Measurements from ENCODE around the gene LSS. TPM values are rescaled to one million over a fixed set of nuclear protein-coding genes. Genes with fewer than 3 reads are reported as not detected.

LSS gene
- total and polyA plus RNA-seq, 2 of the 4 experiments (the other 2 are of a cell fraction): 43.4 to 58.1 TPM

- Histone ChIP-seq H3K23ac (ENCODE audit: low read depth, low read length) (no peak overlapping the region), H4K91ac (ENCODE audit: insufficient read depth, low read depth, low read length) (no peak overlapping the region), H3K4ac (ENCODE audit: low read depth, low read length) (no peak overlapping the region), H2BK120ac (ENCODE audit: low read depth, low read length) (no peak overlapping the region), H3K79me1 (ENCODE audit: low read depth in 1 of 2, low read length in 2 of 2) (peaks cover 10 to 37% of the 10 kb centered on the region in 2 experiments), H3K9ac (ENCODE audit: low read depth, low read length) (no peak overlapping the region), H4K20me1 (ENCODE audit: insufficient read depth, low read length) (peaks cover 8% of the 10 kb centered on the region), H3K27me3 (ENCODE audit: control insufficient read depth, insufficient read depth, low read length) (no peaks in the 10 kb centered on the region), H3K4me2 (ENCODE audit: low read depth, low read length) (no peak overlapping the region), H2BK15ac (ENCODE audit: low read depth, low read length) (no peak overlapping the region), H2AK5ac (ENCODE audit: low read depth, low read length) (no peak overlapping the region), H3K14ac (replicated peaks; ENCODE audit: low read depth, low read length) (no peak overlapping the region), H2BK20ac (ENCODE audit: low read depth, low read length) (no peak overlapping the region), H3K27ac (ENCODE audit: insufficient read depth, low read length) (no peak overlapping the region), H2AK9ac (replicated peaks; ENCODE audit: low read depth, low read length, poor library complexity) (no peak overlapping the region), H4K5ac (ENCODE audit: low read depth, low read length) (no peak overlapping the region), H2AFZ (replicated peaks; ENCODE audit: low read length, poor library complexity) (no peak overlapping the region), H3K4me3 (ENCODE audit: insufficient read depth, low read depth, low read length) (no peak overlapping the region), H4K8ac (ENCODE audit: low read depth in 2 of 2, low read length in 2 of 2) (no peak overlapping the region), H3K9me3 (ENCODE audit: control insufficient read depth, insufficient read depth, low read length) (no peaks in the 10 kb centered on the region), H3K4me1 (ENCODE audit: control insufficient read depth, insufficient read depth, low read length) (no peaks in the 10 kb centered on the region), H3K9me1 (ENCODE audit: insufficient read depth, low read length) (0 out of 2 replicates have a peak, but pooled peaks cover 3% of the 10 kb centered on the region), H3K36me3 (ENCODE audit: control insufficient read depth, insufficient read depth, low read length) (peaks cover 67% of the 10 kb centered on the region), H2BK5ac (ENCODE audit: low read depth, low read length, poor library complexity, severe bottlenecking) (no peak overlapping the region), H3K18ac (ENCODE audit: low read depth, low read length) (no peak overlapping the region), H3K56ac (ENCODE audit: extremely low read depth, insufficient read depth, low read length) (no peak overlapping the region)
- intact Hi-C loops (cut with micrococcal nuclease) (no loop called here), dilution Hi-C loops (cut with HindIII; ENCODE audit: low sequenced_read_pairs, unreplicated experiment) (no loop called here), in situ Hi-C loops (cut with MboI; ENCODE audit: low sequenced_read_pairs) (no loop called here)
- CTCF ChIA-PET: no interaction called here
- TF ChIP-seq ELK1 (IDR thresholded peaks at IDR 0.05; ENCODE audit: borderline replicate concordance, low read depth, low read length) (no peak), BHLHE40 (IDR thresholded peaks at IDR 0.05; ENCODE audit: low read depth, low read length) (no peak), RFX5 (IDR thresholded peaks at IDR 0.05; ENCODE audit: low read depth, low read length) (no peak), SMC3 (IDR thresholded peaks at IDR 0.05; ENCODE audit: low read depth, low read length) (no peak), MAFK (IDR thresholded peaks at IDR 0.05; ENCODE audit: low read depth, low read length) (no peak), RAD21 (IDR thresholded peaks at IDR 0.05; ENCODE audit: low read length) (no peak), FOS (IDR thresholded peaks at IDR 0.05; ENCODE audit: low read depth, low read length) (no peak), CHD1 (IDR thresholded peaks at IDR 0.05; ENCODE audit: low read depth, low read length) (no peak), POLR2A (IDR thresholded peaks at IDR 0.05; ENCODE audit: low read depth, low read length) (no peak), MAZ (IDR thresholded peaks at IDR 0.05; ENCODE audit: borderline replicate concordance, low read depth, low read length) (no peak)
- DNase-seq: no peak
- WGBS, 2 experiments (ENCODE audit: extremely low coverage in 2 of 2, insufficient read length in 1 of 2): 98% methylated on average over 8 of the region's 14 CpGs; no CpG with 5 or more reads in 1 of the 2 experiments
- POLR2A ChIA-PET (ENCODE audit: unreplicated experiment): no interaction called here
- ATAC-seq (ENCODE audit: low read depth): no peak
- no TSS peak for BruUV-seq (replicated peaks)
Observed at GRCh38 chr21:46273341-46273740, 44.8 kb upstream of the LSS start.
